Purkinje cell (primary cell): Measurements from ENCODE around the gene CD47. TPM values are rescaled to one million over a fixed set of nuclear protein-coding genes. Genes with fewer than 3 reads are reported as not detected.

Experiments
- polyA plus RNA-seq: library from polyadenylated mRNA; unstranded; fragments of >200 nt; fragmentation: Nextera tagmentation; gene quantifications from 2 replicates; pipeline ENCODE4 v1.2.1, GENCODE V29; 2014

Gene CD47
- 48.1 and 114 TPM in 2 replicates for polyA plus RNA-seq

GRCh38 chr3:108090701-108091497 is at the start of gene CD47:
TSS of gene CD47 (minus strand) at chr3:108091031. CDS start at chr3:108090908, 123 bp downstream.

Other genes with a start within 250 kb of the CD47 start
- gene IFT57, start 131.4 kb upstream of the CD47 start, polyA plus RNA-seq = 23.7 and 25.6 TPM in 2 replicates
- 0.90 TPM in 1 of 2 replicates, not detected in the other for gene HHLA2, start 205.5 kb upstream of the CD47 start, polyA plus RNA-seq